Fibroblast of villous mesenchyme (primary cell): ENCODE results near the gene DLGAP1. TPM values are rescaled to one million over a fixed set of nuclear protein-coding genes. Genes with fewer than 3 reads are reported as not detected.

Experiments used
- DNase-seq: peaks from one replicate; pipeline ENCODE4 v3.0.0-alpha.2; 2010; ENCODE audit warnings: low read depth
- H3K4me3 ChIP-seq: 2 replicates; pipeline ENCODE4 v1.5.1; 2011; ENCODE audit warnings: low read depth, mild to moderate bottlenecking, low read length
- total RNA-seq: library from RNA; depleted of rRNA; stranded (reverse); fragments of >200 nt; gene quantifications from 2 replicates; pipeline ENCODE4 v1.2.3, GENCODE V29; 2012
- TF ChIP-seq, protein P1 (sequence below): IDR thresholded peaks from 2 replicates; pipeline ENCODE4 v1.5.1; 2012; ENCODE audit warnings: low read depth, mild to moderate bottlenecking, low read length; ENCODE audit not compliant: insufficient read depth

The DLGAP1 gene
- total RNA-seq, 1 donor, result 0.86 TPM

DNA sequence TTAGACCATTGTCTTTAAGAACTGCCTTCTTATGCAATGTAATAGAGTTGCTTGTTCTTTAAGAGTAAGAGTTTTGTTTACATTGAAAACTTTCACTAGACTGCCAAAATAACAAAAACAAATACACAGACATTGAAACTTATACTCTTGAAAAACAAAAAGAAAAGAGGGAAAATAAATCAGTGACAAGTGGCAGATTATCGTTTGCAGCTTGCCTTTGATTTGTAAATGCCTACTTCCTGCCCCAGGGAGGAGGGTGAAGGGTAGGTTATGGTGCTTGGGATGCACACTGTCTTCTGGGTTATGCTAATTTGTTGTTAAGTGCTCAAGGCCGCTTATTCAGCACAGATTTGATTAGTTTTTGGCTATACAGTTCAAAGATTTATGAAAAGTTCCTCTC is 806.5 kb downstream of the DLGAP1 start:
- H3K4me3 ChIP-seq, result no peak overlapping the region
- TF ChIP-seq, protein P1, sequence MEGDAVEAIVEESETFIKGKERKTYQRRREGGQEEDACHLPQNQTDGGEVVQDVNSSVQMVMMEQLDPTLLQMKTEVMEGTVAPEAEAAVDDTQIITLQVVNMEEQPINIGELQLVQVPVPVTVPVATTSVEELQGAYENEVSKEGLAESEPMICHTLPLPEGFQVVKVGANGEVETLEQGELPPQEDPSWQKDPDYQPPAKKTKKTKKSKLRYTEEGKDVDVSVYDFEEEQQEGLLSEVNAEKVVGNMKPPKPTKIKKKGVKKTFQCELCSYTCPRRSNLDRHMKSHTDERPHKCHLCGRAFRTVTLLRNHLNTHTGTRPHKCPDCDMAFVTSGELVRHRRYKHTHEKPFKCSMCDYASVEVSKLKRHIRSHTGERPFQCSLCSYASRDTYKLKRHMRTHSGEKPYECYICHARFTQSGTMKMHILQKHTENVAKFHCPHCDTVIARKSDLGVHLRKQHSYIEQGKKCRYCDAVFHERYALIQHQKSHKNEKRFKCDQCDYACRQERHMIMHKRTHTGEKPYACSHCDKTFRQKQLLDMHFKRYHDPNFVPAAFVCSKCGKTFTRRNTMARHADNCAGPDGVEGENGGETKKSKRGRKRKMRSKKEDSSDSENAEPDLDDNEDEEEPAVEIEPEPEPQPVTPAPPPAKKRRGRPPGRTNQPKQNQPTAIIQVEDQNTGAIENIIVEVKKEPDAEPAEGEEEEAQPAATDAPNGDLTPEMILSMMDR, result no peak
- DNase-seq, result no peak

DNA sequence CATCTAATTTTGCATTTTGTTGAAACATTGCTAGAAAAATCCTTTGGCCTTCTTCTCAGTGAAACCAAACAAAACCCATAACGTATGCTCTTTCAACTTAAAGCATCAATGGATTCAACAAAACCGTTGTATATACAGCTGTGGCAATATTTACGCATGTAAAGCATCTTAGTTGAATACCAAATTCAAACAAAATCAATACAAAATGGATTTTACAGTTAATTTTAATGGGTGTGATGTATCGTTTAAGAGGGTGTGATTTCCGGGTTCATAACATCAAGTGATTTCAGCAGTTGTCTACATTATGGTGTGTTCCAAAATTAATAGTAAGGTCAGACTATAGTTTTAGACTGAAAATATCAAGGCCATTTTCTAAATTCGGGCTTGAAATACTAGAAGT is 806.9 kb downstream of the DLGAP1 start:
- no peak for DNase-seq
- TF ChIP-seq, protein P1, result no peak
- H3K4me3 ChIP-seq, result no peak overlapping the region

DNA sequence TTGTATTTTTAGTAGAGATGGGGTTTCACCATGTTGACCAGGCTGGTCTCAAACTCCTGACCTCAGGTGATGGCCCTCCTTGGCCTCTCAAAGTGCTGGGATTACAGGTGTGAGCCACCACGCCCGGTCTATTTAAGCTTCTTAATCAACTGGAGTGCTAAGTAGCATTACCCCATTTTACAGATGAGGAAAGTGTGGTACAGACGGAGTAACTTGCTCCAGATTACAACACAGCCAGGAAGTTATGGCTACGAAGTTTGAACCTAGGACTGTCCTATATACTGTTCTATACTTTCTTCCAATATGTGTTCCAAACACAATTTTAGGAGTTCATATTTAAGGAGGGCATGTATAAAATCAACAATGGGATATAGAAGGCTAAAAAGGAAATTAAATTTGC is 807.5 kb downstream of the DLGAP1 start:
- no peak for DNase-seq
- H3K4me3 ChIP-seq, result no peak overlapping the region
- TF ChIP-seq, protein P1, result no peak

DNA sequence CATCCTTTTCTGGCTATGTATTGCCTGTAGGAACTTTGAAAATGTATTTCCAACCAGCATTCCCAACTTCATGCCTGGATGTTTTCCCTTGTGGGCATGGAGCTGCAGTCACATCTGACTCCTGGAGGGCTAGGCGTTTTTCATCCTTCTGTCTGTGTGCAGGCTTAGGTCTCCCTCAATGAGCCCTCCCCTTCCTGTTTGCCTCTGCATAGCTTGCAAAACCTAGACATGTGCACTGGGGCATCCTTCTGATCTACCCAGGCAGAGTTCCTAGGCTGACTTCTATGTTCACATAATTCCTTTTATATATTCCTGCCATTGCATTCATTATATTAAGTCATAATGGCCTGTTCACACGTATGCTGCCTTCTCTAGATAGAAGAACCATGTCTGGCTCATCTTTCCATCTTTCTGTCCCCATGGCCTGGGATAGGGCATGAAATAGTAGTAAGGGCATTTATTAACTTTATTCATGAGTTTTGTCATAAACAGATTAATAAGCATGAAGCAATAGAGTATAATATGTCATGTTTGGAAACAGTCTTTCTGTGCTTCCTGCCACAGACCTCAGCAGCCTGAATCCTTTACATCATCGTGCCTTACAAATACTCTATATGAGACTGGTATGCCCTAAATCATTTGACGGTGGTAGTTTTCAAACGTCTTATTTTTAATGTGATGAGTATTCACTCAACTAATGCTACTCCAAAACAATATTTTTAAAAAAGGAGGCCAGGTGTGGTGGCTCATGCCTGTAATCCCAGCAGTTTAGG is 809.5 kb downstream of the DLGAP1 start:
- no peak for DNase-seq
- TF ChIP-seq, protein P1, result no peak
- H3K4me3 ChIP-seq, result no peak overlapping the region

DNA sequence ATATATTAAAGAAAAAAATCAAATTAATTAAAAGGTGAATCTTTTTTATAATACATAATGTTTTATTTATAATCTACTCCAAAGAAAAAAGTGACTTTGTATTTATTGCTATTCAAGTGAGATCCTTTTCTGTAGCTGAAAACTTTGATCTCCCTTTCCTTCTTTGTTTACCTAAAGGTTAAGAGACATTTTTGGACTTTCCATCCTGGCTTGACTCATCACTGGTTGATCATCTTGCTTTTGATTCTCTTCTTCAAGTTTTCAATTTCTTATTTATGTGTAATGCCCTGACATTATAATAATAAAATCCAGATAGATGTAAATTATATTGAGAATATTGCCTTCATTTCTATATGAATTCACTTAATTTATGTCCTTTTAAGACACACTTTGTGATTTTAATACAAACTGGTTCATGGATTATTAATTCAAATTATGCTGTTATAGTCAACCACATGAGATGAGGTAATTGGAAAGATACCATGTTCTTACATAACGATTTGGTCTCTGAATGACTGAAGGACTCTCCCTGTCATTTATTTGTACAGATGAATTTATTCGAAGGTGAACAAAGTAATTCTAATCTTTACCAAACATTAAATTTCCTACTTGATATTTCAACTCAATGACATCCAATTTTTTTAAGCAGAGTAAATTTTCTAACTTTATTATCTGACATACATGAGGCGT is 820.7 kb downstream of the DLGAP1 start:
- H3K4me3 ChIP-seq, result no peak overlapping the region
- no peak for DNase-seq
- TF ChIP-seq, protein P1, result no peak

DNA sequence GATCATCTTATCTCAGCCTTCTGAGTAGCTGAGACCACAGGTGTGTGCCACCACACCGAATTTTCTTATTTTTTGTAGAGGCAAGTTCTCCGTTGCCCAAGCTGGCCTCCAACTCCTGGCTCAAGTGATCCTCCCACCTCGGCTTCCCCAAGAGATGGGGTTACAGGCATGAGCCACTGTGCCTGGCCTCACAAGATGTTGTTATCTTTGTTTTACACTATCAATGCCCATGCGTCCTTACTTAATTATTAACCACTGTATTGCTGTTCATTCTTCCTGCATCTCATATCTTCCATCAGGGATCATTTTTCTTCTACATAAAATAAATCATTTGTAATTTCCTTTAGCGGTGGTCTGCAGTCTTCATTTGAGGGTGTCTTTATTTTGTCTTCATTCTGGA is 823.2 kb downstream of the DLGAP1 start:
- no peak for DNase-seq
- H3K4me3 ChIP-seq, result no peak overlapping the region
- TF ChIP-seq, protein P1, result no peak
